Measurements from ENCODE around the gene SVIL. TPM values are rescaled to one million over a fixed set of nuclear protein-coding genes. Genes with fewer than 3 reads are reported as not detected.
A peak's percentile ranks its signal among the peaks of the same experiment; 100 is the strongest.
"Not testable (repeated sequence)": the region's sequence is repeated elsewhere in the genome, so short reads cannot be mapped to it uniquely, and the experiment has no call there.

SVIL gene
- total RNA-seq, 1 experiment from 2014 or later: 5.7 TPM

GRCh38 chr10:29603223-29603896, 31.4 kb downstream of the SVIL start:
- no peak for DNase-seq (ENCODE audit: low spot score)

- no peak for DNase-seq (ENCODE audit: low spot score)
Measured at GRCh38 chr10:29600821-29601220, 34.0 kb downstream of the SVIL start.

- no peak for DNase-seq (ENCODE audit: low spot score)
Measured at GRCh38 chr10:29600067-29600466, 34.7 kb downstream of the SVIL start.

GRCh38 chr10:29598851-29599311, 35.9 kb downstream of the SVIL start:
- DNase-seq (ENCODE audit: low spot score): no peak

- DNase-seq (ENCODE audit: low spot score): no peak
Measured at GRCh38 chr10:29596826-29597225, 37.9 kb downstream of the SVIL start.

- DNase-seq (ENCODE audit: low spot score): no peak
Measured at GRCh38 chr10:29596356-29596755, 38.4 kb downstream of the SVIL start.

GRCh38 chr10:29595636-29596225, 39.0 kb downstream of the SVIL start:
- no peak for DNase-seq (ENCODE audit: low spot score)

- no peak for DNase-seq (ENCODE audit: low spot score)
Measured at GRCh38 chr10:29595146-29595545, 39.6 kb downstream of the SVIL start.

- no peak for DNase-seq (ENCODE audit: low spot score)
Measured at GRCh38 chr10:29591651-29591968, 43.2 kb downstream of the SVIL start.

- no peak for DNase-seq (ENCODE audit: low spot score)
Measured at GRCh38 chr10:29590915-29591650, 43.7 kb downstream of the SVIL start.

GRCh38 chr10:29588629-29589421, 45.9 kb downstream of the SVIL start:
- no peak for DNase-seq (ENCODE audit: low spot score)

- DNase-seq (ENCODE audit: low spot score): not testable (repeated sequence)
Measured at GRCh38 chr10:29587750-29588628, 46.8 kb downstream of the SVIL start.

- not testable (repeated sequence) for DNase-seq (ENCODE audit: low spot score)
Measured at GRCh38 chr10:29587102-29587749, 47.5 kb downstream of the SVIL start.

- no peak for DNase-seq (ENCODE audit: low spot score)
Measured at GRCh38 chr10:29586509-29586908, 48.3 kb downstream of the SVIL start.

- peak; percentile 12 for DNase-seq (ENCODE audit: low spot score)
Measured at GRCh38 chr10:29585488-29585976, 49.2 kb downstream of the SVIL start.

- DNase-seq (ENCODE audit: low spot score): no peak
Measured at GRCh38 chr10:29584436-29584835, 50.3 kb downstream of the SVIL start.

GRCh38 chr10:29583674-29584073, 51.1 kb downstream of the SVIL start:
- DNase-seq (ENCODE audit: low spot score): no peak

- not testable (repeated sequence) for DNase-seq (ENCODE audit: low spot score)
Measured at GRCh38 chr10:29582769-29583168, 52.0 kb downstream of the SVIL start.

GRCh38 chr10:29579455-29579970, 55.3 kb downstream of the SVIL start:
- DNase-seq (ENCODE audit: low spot score): no peak

GRCh38 chr10:29578457-29578856, 56.3 kb downstream of the SVIL start:
- no peak for DNase-seq (ENCODE audit: low spot score)
